HEK293T (cell line): ENCODE measurements around the gene SGTA.

Experiments used
- ARNT ChIP-seq: fragments of 450-650 bp; IDR thresholded peaks from 2 replicates; pipeline ENCODE4 v1.6.1; 2017; ENCODE audit warnings: mild to moderate bottlenecking
- ELF4 ChIP-seq: fragments of 450-650 bp; IDR thresholded peaks from 2 replicates; pipeline ENCODE4 v1.6.1; 2017; ENCODE audit warnings: antibody characterized with exemption
- FOXM1 ChIP-seq: fragments of 450-650 bp; IDR thresholded peaks from 2 replicates; pipeline ENCODE4 v1.6.1; 2017; ENCODE audit warnings: mild to moderate bottlenecking, borderline replicate concordance
- L3MBTL2 ChIP-seq: fragments of 450-650 bp; conservative IDR thresholded peaks from 2 replicates; pipeline ENCODE4 v1.6.1; 2016; ENCODE audit warnings: mild to moderate bottlenecking
- SUZ12 ChIP-seq: fragments of 450-650 bp; IDR thresholded peaks from 2 replicates; pipeline ENCODE4 v1.6.1; 2016; ENCODE audit warnings: mild to moderate bottlenecking
- TARDBP ChIP-seq: fragments of 450-650 bp; IDR thresholded peaks from 2 replicates; pipeline ENCODE4 v1.6.1; 2016

DNA sequence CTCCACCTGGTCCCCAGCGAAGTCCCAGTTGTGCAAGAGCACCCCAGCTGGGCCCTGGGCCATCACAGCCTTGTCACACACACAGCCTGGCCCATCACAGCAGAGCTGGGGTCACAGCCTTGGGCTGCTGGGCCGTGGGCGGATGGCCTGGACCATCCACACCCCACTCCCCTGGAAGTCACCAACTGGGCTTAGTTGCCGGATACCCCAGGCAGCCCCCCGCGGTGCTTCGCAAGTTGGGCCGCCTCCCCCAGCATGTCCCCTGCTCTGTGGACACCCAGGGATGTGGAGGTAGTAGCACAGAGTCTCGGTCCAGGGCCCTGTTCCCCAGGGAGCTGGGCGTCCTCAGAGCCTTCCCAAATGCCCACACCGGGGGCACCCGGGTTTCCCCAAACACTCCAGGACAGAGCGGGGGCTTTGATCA is 32.1 kb upstream of the SGTA start:
- TF ChIP-seq SUZ12 (no peak), FOXM1 (no peak), ARNT (no peak), L3MBTL2 (no peak), TARDBP (no peak), ELF4 (no peak)
